GM19351 (cell line): ENCODE data around the gene CREB3L1.

Experiments
- ATAC-seq: cut with Tn5 transposase; IDR thresholded peaks from one replicate; pipeline ENCODE4 v1.9.1; 2021; ENCODE audit warnings: mild to moderate bottlenecking, moderate library complexity; ENCODE audit not compliant: unreplicated experiment

Gene CREB3L1

GRCh38 chr11:46342239-46342638 lies 64.8 kb downstream of the CREB3L1 start:
- ATAC-seq = no peak

DNA sequence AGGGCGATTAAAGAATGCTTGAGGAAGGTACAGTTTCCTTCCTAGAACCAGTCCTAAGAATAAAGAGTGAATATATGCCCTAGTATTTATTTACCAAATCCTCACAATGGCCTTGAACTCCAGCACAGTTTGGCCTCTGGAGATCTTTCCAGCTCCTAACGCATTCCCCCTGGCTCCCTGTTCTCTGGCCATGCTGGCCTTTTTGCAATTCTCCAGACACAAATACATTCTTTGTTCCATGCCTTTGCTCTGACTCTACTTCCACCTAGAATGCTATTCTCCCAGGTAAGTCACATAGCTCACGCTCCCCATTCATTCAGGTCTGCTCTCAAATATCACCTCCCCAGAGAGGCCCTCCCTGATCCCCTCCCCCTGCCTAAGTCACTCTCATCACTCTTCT lies 66.1 kb downstream of the CREB3L1 start:
- ATAC-seq = no peak

GRCh38 chr11:46345131-46345597 lies 67.7 kb downstream of the CREB3L1 start:
- no peak for ATAC-seq

DNA sequence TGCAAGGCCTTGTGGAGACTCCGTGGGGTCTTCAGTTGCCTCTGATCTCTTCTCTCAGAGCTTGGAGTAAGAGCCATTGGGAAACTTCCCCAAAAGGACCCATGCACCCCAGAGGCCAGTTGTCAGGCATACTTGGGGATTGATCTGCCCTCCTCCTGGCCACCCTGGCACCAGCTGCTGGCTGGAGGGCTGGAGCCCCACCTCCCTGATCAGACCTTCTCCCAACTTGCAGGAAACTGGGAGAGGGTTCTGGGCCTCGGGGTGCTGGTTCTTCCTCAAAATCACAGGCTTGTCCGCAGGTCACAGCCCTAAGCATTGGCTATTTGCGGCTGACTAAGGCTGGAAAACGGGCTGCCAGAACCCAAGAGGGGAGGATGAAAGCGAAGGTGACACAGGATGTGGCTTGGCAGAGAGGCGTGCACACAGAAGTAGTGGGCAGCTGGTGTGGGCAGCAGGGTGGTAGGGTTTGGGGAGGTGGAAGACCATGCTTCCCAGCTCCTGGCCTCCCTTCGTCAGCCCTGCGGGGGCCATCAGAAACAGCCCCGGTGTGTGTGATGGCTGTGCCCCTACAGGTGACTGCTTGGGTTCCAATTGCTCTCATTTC lies 68.5 kb downstream of the CREB3L1 start:
- no peak for ATAC-seq

GRCh38 chr11:46346886-46347636 lies 69.6 kb downstream of the CREB3L1 start, which contains the start of gene DGKZ:
DGKZ (plus strand) TSS chr11:46347463; CDS start chr11:46347660, 197 bp downstream.
- peak; percentile 55 for ATAC-seq

DNA sequence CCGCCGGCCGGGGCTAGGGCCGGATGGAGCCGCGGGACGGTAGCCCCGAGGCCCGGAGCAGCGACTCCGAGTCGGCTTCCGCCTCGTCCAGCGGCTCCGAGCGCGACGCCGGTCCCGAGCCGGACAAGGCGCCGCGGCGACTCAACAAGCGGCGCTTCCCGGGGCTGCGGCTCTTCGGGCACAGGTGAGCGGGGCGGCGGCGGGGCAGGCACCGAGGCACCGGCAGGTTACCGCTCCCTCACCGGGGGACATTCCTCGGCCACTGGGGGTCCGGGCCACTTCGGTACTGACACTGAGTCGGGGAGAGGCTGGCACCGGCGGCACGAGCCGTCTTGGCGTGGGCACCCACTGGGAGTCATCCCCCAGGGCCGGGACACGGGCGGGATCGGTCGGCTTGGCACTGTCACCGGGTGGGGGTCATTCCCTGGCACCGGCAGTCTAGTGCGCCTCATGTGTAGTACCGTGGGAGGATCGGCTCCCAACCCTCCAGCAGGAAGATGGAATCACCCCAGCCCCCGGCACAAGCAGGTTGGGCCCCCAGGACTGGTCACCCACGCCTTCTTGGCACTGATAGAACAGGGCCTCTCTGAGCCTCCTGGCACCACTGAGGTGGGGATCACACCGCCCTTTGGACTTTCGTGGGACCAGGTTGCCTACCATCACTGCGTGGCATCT lies 70.3 kb downstream of the CREB3L1 start:
- no peak for ATAC-seq

GRCh38 chr11:46348566-46349401 lies 71.3 kb downstream of the CREB3L1 start:
- ATAC-seq = no peak

DNA sequence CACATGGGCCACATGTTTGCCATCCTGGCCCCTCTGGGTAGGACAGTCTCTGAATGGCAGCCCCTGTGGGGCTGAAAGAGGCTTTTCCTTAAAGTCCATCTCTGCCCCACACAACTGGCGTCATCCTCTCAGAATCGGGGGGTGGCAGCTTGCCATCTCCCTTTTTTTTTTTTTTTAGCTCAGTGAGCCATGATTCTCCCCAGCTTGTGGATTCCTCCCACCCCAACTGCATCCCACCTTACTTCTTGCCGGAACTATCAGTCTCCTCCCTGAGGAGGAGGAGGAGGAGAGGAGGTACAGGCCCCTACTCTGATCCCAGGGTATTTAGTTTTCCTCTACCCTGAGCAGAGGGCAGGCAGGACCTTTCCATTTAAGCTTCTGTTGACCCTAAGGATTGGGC lies 73.2 kb downstream of the CREB3L1 start:
- no peak for ATAC-seq

DNA sequence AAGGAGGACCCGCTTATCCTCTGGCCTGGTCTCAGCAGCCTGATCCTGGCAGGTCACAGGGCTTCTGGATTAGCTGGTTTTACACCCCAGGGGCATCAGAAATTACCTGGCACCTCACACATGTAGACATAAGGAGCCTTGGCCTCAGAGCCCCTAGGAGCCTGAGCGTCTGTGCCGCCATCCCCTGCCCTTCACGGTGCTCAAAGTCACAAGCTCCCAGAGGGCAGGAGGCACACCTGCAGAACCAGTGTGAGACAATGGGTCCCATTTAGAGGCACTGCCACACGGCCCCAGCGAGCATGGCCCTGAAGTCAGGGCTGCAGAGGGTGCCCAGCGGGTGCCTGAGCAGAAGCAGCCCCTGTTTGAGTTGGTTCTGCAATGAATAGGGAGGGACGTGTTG lies 73.7 kb downstream of the CREB3L1 start:
- no peak for ATAC-seq

DNA sequence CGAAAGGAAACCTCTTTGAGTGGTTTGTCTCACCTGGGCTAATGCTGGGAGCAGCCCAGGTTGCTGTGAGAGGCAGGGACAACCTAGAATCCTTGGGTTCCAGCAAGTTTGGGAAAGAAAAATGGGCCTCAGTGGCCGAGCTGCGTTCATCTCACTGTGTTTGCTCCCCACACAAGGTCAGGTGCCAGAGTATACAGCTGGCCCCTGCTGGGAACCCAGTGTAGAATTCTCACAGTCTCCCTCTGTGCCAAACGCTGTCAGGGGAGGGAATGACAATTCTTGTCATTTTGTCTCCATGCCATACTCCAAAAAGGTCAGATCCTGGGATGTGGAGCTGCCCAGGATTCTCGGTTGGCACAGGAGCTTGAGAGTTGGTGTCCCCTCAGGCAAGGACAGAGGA lies 74.1 kb downstream of the CREB3L1 start:
- no peak for ATAC-seq

DNA sequence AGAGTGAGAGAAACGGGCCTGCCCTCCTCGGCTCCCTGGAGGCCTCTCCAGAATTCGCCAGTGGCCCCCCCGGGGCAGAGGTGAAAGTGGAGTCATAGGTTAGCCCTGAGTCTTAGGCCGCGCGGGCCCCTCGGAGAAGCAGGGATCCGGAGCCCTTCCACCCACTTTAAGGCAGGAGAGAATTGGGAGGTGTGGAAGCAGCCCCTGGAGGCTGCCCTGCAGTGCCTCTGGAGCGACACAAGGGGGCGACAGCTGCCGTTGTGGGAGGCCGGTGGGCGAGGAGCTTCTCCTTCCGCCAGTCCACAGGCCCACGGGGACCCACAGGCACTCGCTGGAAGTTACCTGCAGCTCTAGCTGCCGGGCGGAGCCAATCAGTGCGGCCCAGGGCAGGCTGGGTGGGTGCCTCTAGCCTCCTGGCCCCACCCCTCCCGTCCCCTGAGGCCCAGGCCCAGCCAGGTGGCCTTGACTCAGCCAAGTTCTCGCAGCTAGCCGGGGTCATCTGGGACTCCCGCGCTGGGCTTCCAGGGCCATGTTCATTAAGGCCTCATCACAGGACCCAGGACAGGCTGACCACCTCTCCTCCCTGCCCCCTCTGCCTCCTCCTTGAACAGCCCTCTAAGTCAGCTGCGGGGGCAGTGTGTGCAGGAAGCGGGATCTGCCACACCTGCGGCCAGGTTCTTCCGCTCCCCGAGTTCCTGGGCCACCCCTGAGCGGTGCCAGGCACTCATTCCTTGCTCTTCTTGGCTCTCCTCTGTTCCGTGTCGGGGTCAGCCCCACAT lies 74.8 kb downstream of the CREB3L1 start:
- no peak for ATAC-seq

DNA sequence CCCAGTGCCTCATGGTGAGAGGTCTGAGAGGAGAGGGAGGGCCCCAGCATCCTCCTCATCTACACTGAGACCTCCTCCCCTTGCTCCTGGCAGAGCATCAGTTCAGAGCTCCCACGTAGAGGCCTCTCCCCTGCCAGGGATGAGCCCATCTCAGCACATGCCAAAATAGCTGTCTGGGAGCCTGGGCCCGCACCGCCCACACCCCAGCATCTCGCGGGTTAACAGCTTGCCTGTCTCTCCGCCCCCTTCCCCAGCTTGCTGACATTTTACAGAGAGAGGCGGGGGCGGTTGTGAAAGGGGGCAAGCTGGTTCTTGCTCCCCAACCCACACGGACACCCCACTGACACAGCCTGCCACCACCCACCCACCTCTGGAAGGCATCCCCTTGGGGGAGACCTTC lies 76.2 kb downstream of the CREB3L1 start:
- no peak for ATAC-seq

DNA sequence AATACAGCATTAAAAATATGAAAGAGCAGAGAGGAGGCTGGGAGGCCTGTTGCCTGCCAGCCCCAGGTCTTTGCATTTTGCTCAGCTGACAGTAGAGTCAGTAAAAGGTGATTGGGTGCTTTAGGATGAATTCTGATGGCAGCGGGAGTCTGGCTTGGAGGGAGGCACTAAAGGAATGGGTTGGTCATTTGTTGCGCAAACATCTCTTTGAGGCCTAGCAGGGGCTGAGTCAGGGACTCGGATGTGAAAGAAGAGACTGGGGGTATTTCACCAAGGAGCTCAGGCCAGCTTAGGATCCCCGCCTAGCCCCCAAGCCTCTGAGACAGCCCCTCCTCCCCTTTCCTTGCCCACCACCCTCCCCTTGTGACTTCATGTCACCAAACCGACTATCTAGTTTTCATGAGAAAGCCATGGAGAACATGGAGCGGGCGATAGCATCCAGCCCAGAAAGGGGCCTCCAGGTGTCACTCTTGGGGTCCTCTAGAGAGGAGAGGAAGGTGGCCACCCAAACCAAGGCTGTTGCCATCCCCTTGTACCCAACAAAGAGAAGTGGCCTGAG lies 79.5 kb downstream of the CREB3L1 start:
- ATAC-seq = no peak

DNA sequence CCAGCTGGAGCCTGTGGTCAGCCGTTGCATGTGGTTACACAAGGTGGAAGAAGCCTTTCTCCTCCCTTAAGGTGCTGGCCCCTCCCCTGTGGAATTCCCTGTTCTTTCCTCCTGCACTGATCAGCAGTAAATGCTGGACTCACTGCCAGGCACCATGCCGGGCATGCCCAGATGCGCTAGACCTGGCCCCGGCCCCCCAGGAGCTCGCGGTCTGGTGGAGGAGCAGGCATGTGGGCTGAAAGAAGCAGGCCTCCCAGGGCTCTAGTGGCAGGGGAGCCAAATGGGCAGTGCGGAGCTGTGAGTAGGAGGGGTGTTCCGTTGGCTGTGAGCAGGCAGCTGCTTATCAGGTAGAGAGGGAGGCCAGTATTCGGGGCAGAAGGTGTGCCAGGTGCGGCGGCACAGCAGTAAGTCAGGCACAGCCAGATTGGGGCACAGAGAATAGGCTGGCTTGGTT lies 80.0 kb downstream of the CREB3L1 start:
- no peak for ATAC-seq

DNA sequence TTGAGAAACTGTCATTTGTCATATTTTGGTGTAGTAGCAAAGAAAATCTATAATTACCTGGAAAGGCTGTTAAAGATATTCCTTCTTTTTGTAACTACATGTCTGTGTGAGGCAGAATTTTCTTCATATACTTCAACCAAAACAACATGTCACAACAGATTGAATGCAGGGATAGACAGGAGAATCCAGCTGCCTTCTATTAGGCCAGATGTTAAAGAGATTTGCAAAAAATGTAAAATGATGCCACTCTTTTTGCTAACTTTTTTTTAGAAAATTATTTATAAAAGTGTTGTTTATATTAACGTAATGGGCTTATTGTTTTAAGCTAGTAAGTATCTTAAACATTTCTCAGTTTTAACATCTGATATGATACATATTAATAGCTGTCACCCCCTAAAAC lies 82.5 kb downstream of the CREB3L1 start:
- ATAC-seq = no peak

DNA sequence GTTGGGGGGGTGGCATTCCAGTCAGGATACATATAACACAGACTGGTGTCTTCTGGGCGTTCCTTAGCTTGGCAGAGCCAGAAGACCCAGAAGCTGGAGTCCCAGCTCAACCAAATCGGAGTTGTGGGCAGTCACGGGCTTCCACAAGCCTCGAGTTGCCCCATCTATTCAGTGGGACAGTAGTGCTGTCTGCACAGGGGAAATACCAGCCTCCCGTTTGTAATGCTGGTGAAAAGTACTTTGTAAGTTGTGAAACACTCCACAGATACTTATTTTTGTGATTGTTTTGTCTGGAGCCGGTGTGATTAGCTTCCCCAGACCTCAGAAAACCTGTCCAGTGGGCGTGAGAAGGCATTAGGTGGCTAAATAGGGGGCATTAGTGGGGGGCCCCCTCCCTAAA lies 83.4 kb downstream of the CREB3L1 start:
- peak; percentile 26 for ATAC-seq

DNA sequence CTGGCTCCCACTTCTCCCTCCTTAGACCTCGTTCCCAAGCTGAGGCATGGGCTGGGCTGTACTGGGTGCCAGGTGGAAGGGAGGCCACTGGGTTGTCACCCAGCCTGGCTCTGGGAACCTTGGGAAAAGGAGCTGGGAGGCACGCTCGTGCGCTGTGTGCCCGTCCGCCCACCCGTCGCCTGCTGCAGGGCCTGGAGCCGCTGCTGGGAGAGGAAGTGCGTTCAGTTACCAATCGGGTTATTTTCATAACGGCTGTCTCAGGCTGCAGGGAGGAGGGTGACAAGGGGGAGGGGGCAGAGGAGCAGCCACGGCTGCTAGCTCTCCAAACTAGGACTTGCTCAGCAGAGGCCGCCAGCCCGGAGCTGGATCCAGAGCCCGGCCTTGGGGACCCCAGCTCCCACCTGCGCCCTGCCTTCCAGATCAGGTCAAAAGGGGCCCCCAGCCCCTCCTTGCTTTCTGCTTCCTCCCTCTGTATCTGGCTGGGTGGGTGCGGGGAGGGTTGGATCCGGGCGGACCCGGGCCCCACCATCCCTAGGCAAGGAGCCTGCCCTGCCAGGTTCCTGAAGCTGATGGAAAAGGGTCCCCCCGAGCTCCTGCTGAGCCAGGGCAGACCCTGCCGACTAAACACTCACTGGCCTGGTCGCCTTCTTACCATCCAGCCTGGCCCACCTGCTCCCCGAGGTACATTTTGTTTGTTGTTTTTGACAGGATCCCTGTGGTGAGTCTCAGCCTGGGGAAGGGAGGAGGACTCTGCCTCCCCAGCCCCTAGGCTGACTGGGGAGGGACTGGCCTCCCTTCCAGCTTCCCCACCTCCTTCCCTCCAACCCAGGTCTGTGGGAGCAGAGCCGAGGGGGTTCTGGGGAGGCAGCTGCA lies 84.1 kb downstream of the CREB3L1 start:
- peak; percentile 97 for ATAC-seq

DNA sequence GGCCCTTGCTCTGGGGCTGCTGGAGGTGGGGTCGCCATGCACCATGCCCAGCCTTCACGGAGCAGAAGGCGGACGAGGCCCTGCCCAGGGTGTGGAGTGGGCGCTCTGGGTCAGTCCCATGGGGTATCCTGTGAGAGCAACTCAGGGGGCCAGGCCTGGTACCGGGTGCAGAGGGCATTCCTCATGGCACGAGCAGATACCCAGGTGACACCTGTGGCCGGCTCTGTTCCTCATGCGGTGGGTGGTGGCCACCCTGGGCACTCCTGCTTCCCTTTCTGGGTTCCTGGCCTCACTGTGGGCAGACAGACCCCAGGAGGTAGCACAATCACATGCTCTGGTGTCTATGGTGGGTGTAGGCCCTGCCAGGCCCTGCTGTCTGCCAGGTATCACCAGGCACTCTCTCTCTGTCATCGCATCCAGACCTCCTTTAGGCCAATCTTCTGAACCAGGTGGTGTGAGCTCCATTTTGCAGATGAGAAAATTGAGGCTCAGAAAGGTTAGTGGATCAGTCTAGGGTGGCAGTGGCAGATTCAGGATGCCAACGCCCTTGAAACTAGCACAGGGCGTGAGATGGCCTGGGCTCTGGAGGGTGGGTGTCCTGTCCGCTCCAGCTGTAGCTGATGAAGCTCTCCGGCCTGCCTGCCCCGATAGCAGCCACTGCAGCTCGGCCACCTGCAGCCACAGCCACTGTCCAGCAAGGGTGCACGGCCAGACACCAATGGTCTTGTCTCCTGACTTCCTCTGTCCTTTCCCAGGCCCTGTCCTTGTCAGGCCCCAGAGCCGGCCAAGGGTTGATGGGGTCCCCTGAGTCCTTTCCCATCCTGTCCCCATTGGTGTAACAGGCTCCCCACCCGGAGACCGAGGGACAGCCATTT lies 84.9 kb downstream of the CREB3L1 start:
- no peak for ATAC-seq
